HG02610 (cell line): ENCODE measurements around the gene B4GALT5.
"Not testable (repeated sequence)": the region's sequence is repeated elsewhere in the genome, so short reads cannot be mapped to it uniquely, and the experiment has no call there.

Source experiments
- ATAC-seq: cut with Tn5 transposase; IDR thresholded peaks from one replicate; pipeline ENCODE4 v1.9.1; 2021; ENCODE audit warnings: mild to moderate bottlenecking, moderate library complexity; ENCODE audit not compliant: unreplicated experiment

The B4GALT5 gene

DNA sequence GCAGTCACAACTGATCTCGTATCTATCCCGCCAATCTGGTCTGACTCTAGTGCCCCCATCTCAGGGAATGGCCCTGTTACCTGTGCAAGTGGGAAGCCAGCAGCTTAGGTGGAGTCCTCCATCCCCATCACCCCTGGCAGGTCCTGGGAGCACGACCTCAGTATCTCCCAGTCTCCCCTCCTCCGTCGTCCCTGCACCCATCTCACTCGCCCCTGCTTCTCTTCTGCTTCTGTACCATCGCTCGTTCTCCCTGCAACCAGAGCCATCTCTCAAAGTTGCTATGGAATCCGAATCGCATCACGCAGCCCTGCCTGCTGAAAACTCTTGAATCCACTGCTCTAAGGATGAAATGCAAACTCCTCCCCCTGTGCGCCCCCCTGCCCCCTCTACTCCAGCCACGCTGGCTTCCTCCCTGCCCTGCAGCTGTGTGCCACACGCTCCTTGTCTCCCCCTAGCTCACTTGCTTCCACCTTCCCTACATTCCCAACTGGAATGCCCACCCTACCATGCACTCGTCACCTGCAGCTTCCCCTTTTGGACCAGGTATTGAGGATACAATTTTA lies 81.7 kb downstream of the B4GALT5 start:
- no peak for ATAC-seq

DNA sequence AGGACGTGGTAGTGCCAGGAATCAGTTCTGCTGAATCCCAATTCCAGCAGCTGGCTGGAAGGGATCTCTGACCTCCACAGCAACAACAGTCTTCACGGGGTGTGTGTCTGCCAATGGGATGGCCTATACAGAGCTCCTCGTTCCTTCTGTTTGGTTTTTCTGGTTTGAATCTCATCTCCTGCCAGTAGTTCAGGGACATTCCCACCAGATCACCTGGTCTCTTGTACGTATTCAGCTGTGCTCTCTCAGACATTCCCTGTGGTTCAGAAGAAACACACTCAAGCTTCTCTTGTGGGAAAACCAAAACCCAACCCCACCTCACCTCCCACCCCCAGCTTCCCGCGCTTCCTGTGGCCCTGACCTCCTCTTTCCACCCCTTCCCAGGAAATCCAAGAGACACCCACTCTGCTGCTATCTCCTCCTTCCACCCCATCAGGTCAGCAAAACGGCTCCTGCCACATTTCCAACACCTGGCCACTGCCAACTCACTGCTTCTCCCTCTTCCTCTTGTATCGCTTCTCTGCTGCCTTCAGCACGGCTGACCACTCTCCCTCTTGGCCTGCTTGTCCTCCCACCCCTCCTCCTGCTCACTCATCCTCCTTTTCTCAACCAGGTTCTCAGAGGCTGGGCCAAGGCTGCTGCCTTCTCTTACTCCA lies 82.5 kb downstream of the B4GALT5 start:
- ATAC-seq = peak; percentile 60

DNA sequence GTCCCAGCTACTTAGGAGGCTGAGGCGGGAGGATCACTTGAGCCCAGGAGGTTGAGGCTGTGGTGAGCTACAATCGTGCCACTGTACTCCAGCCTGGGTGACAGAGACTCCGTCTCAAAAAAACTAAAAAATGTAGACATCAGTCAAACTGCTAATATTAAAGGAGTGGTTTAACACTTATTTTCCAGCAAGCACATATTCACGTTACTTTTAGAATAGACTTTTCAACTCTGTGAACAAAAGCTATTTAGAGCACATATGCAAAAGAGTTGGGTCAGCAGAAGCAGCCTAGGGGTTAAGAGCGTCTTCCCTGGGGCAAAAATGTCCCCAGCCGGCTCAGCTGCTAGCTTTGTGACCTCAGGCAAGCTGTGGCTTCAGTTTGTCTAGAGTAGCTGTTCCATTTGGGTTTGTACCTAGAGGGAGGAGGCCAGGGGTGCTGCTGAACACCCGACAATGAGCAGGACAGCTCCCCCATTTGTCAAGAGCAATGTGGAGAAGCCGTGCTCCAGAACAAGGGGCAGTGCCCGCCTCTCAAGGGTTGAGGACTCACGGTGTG lies 83.2 kb downstream of the B4GALT5 start:
- ATAC-seq = peak; percentile 75

DNA sequence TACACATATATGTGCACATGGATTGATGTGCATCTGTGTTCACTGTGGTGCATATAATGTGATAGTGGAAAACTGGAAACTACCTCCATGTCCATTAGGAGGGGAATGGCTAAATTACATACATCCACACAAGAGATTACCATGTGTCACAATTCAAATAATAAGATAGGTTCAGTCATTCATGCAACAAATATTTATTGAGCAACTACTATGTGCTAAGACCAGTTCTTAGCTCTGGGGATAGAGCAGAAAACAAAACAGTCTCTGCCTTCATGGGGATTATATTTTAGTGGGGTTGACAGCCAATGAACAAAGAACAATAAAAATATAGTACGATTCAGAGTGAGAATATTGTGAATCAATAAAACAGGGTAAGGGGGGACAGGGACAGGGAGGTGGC lies 84.1 kb downstream of the B4GALT5 start:
- ATAC-seq = no peak

DNA sequence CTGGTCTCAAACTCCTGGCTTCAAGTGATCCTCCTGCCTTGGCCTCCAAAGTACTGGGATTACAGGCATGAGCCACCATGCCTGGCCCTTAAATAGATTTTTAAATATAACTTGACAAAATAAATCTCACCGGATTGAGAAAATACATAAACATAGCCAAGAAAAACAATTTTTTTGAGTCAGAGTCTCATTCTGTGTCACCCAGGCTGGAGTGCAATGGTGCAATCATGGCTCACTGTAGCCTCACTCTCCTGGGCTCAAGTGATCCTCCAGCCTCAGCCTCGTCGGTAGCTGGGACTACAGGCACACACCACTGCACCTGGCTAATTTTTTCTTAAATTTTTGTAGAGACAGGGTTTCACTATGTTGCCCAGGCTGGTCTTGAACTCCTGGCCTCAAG lies 85.4 kb downstream of the B4GALT5 start:
- not testable (repeated sequence) for ATAC-seq

DNA sequence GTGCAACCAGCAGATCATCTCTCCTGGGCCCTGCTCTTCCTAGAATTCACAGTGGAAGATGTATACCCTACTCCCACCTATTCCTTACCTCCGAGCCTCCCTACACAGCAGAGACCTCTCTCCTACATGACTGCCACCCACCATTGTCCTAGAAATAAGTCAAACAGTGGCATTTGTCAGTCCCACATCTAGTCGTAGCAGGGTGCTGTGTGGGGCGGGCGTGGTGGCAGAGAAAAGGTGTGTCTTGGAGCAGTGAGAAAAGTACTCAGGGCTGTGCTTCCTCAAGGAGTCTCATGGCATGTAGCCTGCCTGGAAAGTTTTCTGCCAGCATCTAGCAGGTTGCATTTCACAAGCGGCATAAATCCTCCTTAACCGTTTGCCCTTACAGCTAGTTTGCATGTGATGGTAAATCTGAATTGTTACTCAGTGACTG lies 86.3 kb downstream of the B4GALT5 start:
- ATAC-seq = no peak

DNA sequence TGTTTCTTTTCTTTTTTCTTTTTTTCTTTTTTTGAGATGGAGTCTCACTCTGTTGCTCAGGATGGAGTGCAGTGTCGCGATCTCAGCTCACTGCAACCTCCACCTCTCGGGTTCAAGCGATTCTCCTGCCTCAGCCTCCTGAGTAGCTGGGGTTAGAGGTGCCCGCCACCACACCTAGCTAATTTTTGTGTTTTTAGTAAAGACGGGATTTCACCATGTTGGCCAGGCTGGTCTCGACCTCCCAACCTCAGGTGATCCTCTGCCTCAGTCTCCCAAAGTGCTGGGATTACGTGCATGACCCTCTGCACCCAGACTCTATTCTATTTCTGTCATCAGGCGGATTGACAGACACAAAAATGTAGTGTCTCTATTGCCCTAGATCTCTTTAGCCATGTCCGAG lies 88.7 kb downstream of the B4GALT5 start:
- ATAC-seq = not testable (repeated sequence)

DNA sequence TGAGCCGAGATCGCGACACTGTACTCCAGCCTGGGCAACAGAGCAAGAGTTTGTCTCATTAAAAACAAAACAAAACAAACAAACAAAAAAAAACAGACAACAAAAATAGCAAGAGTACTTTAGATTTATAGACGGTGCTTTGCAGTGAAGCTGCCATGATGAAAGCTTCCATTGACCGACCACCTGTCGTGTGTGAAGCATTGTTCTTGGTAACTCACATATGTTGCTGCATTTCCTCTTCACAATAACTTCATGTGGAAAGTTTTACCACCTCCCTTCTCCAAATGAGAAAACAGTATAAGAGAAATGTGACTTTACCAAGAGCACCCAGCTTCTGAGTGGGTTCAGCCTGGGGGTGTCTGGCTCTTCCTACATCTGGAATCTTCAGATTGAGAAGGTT lies 89.4 kb downstream of the B4GALT5 start:
- ATAC-seq = no peak

DNA sequence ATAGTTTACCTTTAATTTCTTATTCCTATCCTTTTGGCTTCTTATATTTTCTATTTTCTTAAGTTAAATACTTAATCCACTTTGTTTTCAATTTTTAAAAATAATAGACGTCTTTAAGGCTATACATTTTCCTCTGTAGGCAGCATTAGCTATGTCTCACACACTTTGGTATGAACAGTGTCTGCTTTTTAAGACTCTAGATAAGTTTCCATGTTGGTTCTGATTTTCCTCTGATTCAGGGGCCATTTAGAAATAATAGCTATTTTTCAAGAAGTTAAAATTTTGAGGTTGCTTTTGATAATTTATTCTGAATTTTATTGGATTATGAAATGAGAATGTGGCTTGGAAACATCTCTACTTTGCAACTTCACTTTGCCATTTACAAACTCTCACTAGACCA lies 91.4 kb downstream of the B4GALT5 start:
- ATAC-seq = no peak

DNA sequence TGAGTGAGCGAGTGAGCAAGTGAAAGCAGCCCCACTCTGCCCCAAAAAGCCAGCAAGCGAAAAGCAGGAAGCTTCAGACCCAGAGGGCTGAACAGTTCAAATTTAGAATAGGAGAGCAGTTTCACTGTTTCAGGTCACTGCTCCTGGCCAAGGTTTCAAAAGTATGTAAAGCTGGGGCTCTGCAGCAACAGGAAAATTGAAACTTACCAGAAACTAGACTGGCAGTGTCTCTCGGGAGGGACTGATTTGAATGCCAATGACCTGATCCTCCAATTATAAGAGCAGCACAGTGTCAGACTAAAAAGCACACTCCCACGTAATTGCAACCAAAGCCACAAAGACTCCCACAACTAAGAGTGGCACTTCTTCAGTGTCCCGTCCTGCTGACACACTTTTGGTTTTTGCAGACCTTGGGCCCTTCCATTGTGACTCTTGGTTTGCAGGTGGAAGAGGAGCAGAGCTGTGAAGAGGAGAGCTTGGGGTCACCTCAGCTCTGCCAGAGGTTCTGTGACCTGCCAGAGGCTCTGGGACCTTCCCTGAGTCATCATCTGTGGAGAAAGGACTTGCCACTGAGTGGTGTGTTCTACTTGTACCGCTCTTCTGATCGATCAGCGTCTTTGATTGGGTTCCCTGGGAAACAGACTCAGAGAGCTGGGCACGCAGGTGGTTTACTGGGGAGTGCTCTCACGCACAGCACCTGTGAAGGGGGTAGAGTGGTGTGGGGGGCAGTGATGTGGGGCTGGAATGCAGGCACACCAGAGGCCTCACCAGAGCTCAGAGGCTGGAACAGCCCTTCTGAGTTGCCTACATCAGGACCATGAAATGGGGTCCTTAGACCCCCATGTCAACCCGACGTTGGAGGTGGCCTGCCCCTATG lies 93.1 kb downstream of the B4GALT5 start:
- ATAC-seq = peak; percentile 87

DNA sequence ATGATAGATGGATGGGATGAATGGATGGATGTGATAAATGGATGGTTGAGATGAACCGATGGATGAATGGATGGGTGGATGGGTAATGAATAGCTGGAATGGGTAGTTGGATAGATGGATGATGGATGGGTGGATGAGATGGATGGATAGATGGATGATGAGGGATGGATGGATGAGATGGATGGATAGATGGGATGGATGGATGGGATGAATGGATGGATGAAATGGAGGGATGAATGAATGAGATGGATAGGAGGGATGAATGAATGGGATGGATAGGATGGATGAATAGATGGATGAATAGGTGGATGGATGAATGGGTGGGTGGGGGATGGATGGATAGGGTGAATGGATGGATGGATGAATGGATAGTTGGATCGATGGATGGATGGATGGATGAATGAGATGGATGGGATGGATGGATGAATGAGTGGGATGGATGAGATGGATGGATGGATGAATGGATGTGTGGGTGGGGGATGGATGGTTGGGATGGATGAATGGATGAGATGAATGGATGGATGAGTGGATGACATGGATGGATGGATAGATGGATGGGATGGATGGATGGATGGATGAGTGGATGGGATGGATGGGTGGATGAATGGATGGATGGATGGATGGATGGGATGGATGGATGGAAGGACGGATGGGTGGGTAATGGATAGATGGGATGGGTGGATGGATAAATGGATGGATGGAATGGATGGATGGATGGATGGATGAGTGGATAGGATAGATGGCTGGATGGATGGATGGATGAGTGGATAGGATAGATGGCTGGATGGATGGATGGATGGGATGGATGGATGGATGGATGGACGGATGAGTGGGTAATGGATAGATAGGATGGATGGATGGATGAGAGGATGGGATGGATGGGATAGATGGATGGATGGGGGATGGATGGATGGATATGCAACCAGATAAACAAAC lies 94.3 kb downstream of the B4GALT5 start:
- ATAC-seq = no peak

DNA sequence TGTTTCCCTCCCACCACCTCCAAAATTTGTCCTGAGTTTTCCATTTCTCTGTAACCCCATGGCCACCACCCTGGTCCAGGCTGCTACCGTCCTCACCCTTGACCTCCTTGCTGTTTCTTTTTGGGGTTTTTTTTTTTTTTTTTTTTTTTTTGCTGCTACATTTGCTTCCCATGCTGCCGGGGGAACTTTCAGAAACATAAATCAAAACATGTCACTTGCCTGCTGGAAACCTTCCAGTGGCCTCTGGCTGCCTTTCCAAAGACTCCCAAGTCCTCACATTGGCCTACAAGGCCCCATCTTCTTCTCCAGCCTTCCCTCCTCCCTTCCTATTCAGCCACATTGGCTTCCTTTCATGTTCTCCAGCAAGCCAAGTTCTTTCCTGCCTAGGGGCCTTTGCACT lies 95.4 kb downstream of the B4GALT5 start:
- no peak for ATAC-seq

DNA sequence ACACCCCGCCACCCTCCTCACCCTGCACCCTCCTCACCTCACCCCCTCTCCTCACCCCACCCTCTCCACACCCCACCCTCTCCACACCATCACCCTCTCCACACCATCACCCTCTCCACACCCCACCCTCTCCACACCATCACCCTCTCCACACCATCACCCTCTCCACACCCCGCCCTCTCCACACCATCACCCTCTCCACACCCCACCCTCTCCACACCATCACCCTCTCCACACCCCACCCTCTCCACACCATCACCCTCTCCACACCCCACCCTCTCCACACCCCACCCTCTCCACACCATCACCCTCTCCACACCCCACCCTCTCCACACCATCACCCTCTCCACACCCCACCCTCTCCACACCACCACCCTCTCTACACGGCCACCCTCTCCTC lies 96.3 kb downstream of the B4GALT5 start:
- ATAC-seq = not testable (repeated sequence)

DNA sequence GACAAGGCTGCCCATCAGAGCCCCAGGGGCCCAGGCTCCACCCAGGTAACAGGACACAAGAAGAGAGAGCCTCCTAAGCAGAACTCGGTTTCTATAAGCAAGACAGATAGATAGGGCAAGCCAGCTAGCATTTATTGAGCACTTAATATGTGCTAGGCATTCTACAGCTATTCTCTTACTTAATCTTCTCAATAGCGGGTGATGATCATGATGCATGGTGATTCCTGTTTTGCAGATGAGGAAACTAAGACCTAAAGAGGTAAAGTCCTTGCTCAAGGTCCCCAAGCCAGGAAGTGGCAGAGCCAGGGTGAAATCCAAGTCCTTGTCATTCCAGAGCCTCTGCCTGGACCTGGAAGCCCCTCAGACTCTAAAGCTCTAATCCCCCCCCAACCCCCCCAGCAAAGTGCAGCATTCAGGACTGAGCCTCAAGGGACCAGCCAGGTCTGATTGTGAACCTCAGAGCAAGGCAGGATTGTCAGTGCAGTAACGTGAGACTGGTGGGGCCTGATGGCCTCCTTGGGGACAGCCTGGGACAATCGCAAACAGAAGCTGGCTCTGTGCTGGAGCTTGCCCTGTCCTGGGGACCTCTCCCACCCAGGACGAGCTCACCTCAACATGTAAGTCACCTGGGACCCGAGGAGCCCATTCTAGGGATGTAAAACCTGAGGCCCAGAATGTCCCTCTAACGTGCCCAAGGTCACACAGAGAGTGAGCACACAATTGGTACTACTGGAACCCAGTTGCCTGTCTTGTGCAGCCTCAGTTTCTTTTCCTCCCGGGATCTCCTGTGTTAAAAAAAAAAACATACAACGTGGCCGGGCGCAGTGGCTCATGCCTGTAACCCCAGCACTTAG lies 97.3 kb downstream of the B4GALT5 start:
- no peak for ATAC-seq

DNA sequence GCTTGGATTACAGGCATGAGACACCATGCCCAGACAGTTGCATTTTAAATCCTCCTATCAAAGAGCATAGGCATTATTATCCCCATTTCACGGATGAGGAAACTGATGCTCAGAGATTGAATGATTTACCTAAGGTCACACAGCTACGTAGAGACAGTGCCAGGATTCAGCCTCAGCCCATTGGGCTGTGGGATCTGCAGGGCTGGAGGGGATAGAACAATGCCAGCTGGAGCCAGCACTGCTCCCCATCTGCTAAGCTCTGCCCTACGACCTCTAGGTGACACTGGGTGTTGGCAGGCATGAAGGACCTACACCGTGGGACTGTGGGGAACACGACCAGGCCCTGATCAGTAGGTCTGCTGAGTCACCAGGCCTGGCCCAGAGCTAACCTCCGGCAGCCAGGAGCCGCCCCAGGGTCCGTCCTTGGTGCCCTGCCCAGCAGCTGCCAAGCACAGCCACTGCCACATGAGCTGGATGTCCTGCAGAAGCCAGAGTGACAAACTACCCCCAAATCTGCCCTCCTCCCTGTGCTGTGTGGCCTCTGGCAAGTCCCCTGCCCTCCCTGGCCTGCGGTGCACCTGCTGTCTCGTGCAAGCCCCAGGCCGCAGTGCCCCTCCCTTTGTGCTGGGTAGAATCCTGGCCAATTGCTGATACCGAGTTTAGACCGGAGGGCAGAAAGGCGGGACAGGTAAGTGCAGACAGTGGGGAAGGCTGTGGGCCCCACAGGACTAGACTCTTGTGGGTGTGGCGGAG lies 98.1 kb downstream of the B4GALT5 start:
- ATAC-seq = no peak

DNA sequence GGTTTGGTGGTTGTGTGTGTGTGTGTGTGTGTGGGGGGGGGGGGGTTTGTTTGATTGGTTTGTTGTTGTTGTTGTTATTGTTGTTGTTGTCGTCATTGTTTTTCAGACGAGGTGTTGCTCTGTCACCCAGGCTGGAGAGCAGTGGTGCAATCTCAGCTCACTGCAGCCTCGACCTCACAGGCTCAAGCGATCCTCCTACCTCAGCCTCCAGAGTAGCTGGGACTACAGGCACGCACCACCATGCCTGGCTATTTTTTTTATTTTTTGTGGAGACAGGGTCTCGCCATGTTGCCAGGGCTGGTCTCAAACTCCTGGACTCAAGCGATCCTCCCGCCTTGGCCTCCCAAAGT lies 98.7 kb downstream of the B4GALT5 start:
- not testable (repeated sequence) for ATAC-seq

DNA sequence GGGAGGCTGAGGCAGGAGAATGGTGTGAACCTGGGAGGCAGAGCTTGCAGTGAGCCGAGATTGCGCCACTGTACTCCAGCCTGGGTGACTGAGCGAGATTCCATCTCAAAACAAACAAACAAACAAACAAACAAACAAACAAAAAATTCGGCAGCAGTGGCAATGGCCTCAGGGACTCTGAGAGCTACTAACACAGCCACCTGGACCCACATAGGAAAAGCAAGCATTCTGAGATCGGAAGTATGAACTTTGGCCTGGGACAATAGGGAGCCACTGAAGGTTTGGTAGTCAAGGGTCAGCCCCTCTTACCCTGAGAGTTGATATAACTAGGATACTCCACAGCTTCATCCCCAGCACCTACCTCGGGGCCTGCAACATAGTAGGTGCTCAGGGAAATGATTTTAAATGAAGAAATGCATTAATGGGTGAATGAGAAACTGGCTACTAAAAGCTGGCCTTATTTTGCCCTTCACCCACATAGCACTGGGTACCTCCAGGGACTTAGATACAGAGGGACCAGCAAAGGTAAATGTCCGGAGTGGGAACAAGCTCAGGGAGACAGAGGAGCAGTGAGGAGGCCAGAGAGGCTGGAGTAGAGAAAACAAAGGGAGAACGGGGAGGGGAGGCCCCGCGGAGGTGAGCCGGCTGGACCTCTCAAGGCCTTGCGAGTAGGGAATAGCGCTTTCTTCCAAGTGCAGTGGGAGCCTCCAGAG lies 99.2 kb downstream of the B4GALT5 start:
- no peak for ATAC-seq

DNA sequence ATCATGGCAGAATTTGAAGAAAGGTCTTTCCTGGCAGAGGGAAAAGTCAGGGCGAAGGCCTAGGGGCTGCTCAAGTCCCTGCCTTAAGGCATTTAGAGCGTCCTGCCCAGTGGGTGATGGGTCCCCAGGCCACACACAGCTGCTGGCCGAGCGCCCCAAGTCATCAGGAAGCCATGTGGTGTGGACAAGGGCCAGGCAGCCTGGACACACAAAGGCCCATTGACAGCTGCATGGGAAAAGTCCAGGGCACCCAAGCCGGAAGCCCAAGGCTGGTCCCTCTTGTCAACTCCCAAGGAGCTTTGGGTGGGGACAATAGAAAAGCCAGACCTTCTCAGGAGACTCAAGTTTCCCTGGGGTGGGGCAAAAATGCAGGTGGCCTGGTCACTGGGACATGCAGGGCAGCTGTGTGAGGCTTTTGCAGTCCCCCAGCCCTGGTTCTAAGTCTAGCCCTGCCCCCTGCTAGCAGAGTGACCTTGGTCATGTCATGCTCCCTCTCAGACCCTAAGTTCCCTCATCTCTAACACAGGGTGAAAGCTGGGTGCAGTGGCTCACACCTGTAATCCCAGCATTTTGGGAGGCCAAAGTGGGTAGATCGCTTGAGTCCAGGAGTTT lies 101.4 kb downstream of the B4GALT5 start:
- no peak for ATAC-seq
